DOHH2 (cell line): ENCODE data around the gene AGBL1.

ENCODE experiments used
- CTCF ChIP-seq: fragments of 200-600 bp; sonication (generic); IDR thresholded peaks from one replicate; pipeline ENCODE4 v1.5.1; 2014; ENCODE audit warnings: antibody characterized with exemption, mild to moderate bottlenecking, low read depth, low read length; ENCODE audit not compliant: poor library complexity, severe bottlenecking
- EZH2phosphoT487 ChIP-seq: fragments of 200-600 bp; sonication (generic); IDR thresholded peaks from 2 replicates; pipeline ENCODE4 v1.6.1; 2017; ENCODE audit warnings: borderline replicate concordance, mild to moderate bottlenecking, antibody characterized with exemption, low read length, moderate library complexity, mixed read lengths

- no peak for TF ChIP-seq CTCF
- no peak for TF ChIP-seq EZH2phosphoT487
These were observed 596.3 kb downstream of the AGBL1 start for GRCh38 chr15:86676002-86676401.
